ENCODE data around the gene GAREM1.

The GAREM1 gene

DNA sequence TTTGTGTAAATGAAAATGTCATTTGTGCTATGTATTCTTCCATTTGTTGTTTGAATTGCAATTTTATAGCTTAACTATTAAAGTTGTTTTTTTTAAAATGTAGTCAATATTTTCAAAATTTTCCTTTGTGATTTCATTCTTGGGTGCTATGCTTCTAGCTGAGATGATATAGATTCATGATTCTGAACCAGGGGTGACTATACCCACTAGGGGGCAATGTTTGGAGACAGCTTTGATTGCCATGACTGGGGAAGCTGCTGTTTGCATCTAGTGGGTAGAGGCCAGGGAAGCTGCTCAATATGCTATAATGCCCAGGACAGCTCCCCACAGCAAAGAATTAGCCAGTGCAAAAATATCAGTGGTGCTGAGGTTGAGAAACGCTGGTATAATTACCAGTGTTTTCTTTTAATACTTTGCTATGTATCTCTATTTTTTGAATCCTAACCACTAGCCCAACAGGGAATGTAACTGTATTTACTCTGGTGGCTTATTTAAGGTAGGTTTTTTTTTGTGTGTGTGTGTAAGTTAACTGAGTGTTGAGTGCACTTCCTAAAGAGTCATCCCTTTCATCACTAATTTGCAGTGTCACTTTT lies 181.1 kb downstream of the GAREM1 start:
- DNase-seq (ENCODE audit: low read depth): peak; percentile 19

DNA sequence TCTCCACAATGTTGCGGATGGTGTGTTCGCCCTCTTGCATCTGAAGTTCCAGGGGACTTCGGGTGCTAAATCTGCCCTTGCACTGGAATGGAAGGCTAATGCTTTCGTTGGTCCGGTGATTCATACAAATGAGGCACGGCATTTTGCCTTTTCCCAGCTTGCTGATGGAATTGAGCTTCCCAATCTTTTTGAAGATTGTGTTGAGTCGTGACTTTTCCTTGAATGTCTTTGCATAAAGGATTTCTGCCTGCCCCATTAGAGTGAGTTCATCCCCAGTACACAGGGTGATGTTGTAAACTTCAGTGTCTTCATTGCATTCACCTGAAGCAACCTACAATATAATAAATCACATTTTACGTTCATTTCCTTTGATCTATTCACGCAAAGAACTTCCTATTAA lies 182.8 kb downstream of the GAREM1 start:
- DNase-seq (ENCODE audit: low read depth): no peak

DNA sequence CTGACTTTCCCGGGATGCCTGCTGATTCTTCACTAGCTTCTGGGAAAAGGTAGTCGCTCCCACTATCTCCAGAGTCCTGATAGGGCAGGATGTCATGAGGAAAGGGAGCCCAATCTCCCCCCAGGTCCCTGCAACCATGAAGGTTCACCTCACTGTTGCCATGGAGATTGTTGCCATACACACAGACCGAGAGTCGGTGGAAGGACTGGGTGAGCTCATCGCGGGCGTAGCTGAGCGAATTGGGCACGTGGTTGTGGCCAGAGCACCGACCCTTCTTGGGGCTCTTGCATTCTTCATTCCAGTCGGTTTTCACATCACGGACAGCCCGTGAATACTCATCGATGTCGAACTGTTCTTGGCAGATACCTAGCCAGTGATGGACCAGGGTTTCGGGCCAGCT lies 183.4 kb downstream of the GAREM1 start:
- no peak for DNase-seq (ENCODE audit: low read depth)

DNA sequence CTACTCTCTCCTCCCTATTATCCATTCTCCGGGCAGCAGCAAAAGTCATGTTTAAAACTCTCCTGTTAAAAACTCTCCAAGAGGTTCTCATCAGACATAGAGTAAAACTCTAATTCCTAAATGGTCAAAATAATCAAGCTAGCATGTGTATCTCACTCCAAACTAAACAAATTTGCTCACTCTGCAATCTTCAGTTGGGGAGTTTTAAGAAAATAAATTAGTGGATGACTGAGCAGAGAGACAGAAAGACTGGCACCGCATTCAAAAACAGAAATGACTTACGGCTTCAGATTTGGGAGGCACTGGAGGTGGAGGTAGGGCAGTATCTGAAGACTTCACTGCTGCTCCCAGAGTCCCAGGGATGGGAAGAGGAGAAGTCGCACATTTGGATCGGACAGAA lies 183.9 kb downstream of the GAREM1 start:
- no peak for DNase-seq (ENCODE audit: low read depth)

DNA sequence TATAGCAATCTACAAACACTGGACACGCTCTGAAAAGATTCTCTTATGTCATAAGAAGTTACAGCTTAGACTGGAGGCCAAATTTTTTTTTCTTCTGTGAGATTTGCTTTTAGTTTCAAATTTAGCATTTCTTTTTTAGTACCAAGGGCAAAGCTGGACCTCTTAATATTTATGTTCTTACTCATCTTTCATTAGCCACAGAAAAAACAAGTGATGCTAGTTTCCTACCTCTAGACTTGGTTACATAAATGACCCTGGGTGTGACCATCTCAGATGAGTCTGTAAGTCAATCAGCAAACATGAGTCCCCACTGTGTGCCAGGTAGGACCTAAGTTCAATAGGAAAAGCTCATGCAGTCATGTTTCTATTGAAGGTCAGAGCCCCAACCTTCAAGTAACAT lies 186.4 kb downstream of the GAREM1 start:
- DNase-seq (ENCODE audit: low read depth): no peak

DNA sequence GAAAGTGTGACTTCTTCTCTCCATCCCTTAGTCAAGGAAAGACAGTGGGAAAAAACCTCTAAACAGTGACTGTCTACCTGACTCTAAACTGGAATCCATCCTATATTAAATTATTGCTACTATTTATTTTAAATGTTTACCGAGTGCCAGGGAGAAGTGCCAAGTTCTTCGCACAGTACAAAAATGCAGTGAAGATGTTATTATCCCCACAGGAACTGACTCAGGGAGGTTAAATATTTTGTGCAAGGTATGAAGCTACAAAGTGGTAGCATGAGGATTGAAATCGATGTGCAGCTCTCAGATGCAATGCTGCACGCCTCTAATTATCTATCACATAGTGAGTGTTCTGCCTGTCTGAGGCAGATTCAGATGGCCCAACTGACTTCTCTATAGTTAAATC lies 189.8 kb downstream of the GAREM1 start:
- no peak for DNase-seq (ENCODE audit: low read depth)

DNA sequence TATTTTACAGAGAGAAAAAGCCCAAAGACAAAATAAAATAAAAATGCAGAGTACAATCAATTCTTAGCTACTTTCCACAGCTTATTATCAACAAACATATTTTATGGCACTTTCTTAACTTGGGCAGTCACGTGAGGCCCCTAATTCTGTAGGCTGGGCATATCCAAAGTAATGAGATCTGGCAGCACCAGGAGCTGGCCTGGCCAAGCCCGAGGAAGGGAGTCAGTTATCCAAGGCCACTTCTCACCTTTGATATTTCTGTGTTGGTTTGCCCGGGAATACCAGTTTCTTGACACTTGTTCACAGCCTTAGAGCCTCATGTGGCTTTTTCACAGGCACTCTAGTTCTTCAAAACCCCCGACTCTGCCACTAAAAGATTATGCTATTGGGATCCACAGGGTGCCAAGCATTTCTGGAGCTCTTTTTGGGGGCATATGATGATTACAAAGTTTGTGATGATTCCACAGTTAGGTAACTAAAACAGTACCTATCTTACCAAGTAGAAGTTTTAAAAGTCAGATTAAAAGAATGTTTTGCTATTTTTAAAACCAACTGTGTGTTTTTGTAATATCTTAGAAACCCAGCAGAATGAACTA lies 190.4 kb downstream of the GAREM1 start:
- DNase-seq (ENCODE audit: low read depth): no peak

DNA sequence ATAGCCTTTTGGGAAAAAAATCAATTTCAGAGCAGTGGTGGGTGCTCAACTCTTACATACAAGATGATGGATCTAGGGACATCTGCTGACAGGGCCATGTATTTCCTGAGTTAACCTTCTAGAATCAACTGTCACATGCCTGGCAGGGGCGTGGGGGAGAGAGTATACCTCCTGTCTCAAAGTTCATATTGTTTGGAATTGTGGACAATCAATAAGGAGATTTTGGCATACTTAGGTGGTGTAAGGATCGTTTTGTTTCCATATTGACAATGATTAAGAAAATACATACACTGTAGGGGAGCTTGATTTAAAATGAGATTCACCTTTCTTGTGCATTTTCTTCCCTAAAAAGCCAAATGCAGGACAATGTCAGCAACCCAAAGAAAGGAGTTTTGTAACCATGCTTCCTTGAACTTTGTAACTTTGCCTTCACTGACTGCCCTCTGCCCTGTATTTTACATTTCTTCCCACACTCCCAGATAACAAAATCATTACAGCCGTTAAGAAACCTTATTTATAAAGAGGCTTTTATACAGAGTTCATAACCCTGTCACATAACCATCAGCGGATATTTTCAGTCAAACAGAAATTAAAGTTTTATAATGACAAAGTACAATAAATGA lies 192.4 kb downstream of the GAREM1 start:
- no peak for DNase-seq (ENCODE audit: low read depth)

DNA sequence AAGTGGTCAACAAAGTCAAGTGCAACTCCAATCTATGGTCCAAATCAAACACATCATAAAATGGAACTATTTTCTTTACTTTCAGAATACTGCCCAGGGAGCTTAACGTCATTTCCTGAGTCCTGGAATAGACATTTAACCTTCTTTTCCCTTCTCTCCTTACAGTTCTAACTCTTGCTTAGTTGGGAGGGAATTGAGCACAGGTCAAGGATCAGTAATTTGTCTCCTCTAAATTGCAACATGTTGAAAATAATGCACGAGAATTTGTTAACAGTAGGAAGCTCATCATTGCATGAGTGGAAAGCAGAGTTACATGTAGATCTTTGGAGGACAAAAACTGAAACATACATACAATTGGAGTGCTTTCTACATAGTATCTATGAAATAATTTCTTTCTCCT lies 193.1 kb downstream of the GAREM1 start:
- no peak for DNase-seq (ENCODE audit: low read depth)

DNA sequence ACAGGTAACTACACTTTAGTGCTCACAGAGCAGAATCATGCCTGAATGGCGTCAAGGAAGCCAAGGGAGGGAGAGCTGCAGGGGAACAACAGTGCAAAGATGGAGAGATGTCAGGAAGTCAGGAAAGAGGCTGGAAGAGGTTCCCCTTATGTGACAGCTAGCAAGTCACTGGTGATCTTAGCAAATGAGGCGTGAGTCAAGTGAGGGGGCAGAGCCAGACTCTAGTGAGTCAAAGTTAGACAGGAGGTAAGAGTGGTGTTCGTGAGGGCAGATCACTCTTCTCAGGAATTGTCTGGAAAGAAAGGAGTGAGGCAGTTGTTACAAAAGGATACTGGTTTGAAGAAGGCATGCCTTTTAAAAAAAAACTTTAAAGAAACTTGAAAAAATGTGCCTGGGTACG lies 193.8 kb downstream of the GAREM1 start:
- DNase-seq (ENCODE audit: low read depth): no peak

DNA sequence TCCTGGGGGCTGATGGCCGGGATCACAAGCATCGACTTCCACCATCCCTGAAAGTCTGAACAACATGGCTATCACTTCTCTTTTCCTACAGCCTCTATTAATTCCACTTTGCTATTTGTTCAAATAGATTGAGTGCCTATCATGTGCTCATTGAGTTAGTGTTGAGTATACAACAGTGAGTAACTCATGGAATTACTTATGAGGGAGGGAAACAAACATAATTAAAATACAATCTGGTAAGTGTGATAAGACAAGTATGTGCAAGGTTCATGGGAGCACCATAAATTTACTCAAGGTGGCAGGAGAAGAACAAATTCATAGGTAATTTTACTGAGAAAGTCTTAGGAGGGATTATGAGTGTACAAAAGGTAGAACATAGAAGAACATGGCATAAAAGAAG lies 194.4 kb downstream of the GAREM1 start:
- no peak for DNase-seq (ENCODE audit: low read depth)

DNA sequence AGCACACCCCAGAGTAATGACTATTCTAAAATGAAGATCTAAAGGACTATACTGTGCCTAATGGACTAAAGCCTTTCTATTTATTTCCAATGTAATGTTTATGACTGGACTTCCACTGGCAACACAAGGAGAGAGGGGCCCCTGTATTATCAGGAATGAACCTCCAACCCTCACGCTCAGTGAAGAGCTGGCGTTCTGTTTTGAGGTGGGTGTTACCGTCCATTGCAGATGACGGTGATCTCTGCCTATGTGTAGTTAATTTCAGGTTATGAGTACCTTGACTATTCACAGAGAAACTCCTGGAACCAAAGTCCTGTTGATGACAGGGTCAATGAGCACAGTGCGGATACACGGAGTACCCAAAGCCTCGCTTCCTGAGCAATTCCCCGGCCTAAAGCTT lies 195.5 kb downstream of the GAREM1 start:
- no peak for DNase-seq (ENCODE audit: low read depth)

DNA sequence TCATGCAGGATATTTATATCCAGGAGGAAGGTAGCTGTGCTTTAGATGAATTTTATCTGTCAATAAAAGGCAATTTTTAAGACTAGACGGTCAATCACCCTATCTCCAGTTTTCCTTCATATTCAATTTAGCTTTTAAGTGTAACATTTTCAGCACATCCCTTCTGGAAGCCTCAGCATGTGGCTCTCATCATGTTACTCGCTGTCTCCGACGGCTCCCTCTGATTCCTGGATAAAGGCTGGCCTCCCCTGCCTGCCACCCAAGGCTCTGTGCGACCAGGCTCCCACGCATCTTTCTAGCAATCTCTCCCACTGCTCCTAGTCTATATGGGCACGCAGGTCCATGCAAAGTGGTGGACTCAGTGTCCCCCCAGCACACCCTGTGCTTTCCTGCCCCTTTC lies 196.4 kb downstream of the GAREM1 start:
- no peak for DNase-seq (ENCODE audit: low read depth)

DNA sequence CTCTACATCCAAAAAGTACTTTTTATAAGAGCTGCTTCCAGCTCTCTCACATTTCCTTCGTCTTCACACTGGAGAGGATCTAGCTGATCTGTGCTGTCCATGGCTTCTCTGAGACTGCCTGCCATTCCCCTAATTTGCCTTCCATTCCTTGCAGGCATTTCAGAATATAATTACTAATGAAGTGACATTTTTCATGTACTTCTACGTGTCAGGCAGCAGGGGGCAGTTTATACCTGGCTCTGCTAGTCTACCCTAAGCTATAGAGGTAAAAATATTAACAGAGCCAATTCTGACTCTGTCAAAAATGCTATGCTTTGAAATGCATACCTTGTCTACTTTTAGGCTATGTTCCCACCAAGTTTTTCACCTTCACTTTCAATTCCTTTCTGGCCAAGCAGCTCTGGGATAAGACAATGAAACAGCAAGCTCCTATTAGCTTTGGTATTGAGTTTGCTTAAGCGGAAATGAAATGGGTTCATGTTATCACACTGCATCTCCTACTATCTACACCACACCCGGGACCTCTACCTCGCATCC lies 198.9 kb downstream of the GAREM1 start:
- DNase-seq (ENCODE audit: low read depth): peak; percentile 6

DNA sequence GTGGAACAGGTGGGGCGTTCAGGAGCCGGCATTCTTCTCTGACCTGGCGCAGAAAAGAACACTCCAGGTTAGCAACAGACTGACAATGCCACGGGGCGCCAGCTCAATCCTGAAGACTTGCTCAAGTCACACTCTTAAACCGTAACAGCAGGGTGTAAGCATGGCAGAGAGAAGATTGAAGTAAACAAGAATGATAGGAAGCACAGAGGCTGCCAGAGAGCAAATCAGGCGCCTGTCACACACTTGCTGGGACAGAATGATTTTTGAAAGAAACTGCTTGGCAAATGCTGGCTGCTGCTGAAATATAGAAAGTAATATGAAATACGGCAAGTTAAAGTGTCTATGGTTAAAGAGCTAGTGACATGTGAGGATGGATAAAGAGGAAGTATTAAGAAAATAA lies 200.3 kb downstream of the GAREM1 start:
- DNase-seq (ENCODE audit: low read depth): no peak

DNA sequence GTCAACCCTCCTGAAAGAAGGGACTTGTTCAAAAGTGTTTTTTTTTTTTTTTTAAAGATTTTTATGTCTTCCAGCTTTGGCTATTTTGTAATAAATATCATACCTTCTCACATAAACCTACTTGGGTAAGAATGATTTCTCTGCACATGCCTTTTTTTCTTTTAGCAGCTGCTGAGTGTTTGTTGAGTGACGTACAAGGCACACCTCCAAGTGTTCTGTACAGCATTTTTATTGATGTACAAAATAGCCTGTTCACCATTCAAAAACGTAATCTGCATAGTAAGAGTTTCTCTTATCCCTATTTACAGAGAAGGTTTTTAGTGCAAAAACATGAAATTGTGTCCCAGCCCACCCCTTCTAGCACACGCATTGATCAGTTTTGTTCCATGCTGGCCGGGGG lies 203.2 kb downstream of the GAREM1 start:
- no peak for DNase-seq (ENCODE audit: low read depth)

DNA sequence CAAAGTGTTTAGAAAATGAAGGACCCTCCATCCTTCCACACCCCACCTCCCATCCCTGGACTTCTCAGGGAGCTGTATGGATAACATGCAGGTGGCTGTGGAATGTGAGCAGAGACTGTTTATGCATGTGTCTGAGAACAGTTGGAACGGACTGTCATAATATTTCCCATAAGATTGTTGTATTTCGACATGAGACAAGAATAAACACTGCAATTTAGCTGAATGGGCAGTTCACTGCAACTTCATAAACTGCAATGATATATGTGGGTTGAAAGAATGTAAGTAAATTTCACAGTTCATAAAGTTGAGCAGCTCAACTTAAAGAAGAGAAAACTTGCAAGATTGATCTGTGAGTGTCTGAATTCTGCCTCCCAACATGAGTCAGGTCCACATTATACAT lies 206.3 kb downstream of the GAREM1 start:
- no peak for DNase-seq (ENCODE audit: low read depth)

DNA sequence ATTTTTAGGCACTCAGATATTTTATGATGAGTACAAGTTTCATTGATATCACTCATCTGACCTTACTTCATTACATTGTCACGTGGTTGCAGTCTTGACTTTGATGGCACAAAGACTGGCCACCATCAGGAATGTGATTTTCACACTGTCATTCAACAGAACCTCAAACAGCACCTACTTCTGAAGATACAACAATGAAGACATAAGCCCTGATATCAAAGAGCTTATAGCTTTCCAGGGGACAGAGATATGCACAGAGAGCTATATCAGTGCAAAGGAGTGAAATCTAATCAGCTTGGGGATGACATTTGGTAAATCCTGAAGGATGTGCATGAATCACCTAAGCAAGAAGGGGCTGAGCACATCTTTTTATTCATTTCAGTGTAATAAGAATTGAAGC lies 208.6 kb downstream of the GAREM1 start:
- DNase-seq (ENCODE audit: low read depth): no peak

DNA sequence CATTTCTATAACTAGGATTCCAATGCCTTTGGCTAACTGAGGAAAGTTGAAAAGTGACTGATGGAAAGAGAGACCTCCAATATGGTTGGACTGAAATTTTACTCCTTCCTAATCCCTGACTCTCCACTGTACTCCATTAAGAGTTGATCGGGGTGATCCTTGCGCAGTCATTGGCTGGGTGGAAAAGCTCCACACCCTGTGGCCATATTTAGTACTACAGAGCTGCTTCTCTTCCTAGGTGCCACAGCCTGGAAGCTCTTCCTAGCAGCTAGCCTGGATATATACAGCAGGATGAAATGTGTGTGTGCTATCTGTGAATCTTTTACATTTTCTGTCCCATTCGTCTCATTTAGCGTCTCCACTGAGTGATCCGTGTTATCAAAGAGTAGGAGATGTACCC lies 209.7 kb downstream of the GAREM1 start:
- DNase-seq (ENCODE audit: low read depth): no peak

DNA sequence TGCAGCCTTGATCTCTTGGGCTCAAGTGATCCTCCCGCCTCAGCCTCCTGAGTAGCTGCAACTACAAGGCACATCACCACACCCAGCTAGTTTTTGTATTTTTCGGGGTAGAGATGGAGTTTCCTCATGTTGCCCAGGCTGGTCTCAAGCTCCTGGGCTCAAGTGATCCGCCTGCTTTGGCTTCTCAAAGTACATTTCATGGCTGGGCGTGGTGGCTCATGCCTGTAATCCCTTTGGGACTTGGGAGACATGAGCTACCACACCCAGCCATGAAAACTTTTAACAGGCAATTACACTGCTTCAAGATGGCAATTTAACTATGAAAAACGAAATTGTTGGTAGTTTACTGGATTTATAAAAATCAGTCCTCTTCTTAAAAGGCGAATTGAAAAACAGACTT lies 211.1 kb downstream of the GAREM1 start:
- no peak for DNase-seq (ENCODE audit: low read depth)

DNA sequence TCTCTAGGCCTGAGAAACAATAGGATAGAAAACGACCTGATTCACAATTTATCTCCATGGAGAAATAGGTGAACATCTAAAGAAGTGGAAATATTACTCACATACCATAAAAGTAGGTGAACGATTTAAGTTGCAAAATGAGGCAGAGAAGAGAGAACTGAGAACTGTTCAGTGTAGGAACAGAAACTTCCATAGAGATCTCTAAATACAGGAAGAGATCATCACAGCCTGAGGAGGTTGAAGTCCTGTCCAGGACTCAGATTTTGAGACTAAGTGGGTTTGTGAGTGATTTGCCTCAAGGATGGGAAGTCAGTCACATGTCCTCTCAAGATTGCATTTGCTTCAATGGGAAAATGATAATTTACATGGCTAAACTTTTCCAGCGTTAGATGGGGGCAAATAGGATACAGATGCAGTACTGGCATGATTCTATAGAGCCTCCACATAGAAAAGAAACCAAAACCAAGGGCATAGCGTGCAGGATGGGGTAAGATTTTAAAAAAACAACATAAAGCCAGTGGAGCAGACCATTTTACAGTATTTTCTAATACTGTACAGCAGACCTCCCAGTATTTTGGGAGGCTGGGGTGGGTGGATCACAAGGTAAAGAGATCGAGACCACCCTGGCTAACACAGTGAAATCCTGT lies 212.0 kb downstream of the GAREM1 start:
- no peak for DNase-seq (ENCODE audit: low read depth)

DNA sequence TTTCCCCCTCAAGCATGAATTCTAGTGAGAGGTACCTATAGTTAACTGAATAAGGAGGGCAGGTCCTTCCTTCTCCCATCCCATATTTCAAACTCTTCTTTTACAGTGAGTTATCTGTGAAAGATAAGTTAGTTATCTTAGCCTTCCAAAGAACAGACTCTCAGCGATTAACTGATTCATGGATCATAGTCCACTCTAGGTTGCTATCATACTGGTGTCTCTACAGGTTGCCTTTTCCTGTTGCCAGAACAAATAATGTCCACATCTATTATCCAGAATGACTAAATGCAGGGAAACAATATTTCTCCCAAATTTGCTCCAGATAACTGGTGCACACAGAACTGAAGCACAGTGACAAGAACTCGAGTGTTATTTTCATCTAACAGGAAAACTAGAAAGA lies 212.5 kb downstream of the GAREM1 start:
- no peak for DNase-seq (ENCODE audit: low read depth)

DNA sequence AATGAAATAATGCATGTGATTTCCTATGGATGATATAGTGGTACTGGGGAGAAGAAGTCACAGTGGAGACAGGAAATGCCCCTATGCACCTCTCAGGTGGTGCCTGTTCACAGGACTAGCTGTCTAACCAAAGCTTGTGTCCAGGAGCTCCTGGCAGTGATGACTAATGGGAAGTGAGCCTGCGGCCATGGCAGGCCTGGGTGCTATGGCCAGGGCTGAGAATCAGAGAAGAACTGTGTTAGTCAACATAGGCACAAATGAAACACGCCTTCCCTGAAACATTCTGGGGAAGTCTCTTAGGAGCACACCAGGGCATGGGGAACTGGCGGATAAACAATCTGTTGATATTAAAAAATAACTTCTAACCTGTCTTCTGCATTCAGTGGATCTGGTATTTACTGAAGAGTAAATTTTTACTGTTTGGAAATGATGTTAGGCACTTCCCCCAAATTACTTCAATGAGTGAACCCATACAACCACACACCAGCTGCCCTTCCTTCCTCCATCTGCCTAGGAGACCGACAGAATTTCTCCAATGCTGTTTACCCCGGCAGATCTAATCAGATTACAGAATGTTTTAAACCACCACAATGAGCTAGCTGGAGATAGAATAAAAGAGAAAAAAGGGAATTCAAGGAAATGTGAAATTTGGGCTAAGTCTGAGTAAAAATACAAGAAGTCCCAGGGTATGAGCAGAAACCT lies 213.4 kb downstream of the GAREM1 start:
- DNase-seq (ENCODE audit: low read depth): no peak

Data from HS-5 (cell line).